B cell (primary cell): ENCODE data around the gene ZNF587. TPM values are rescaled to one million over a fixed set of nuclear protein-coding genes. Genes with fewer than 3 reads are reported as not detected.
"Not testable (repeated sequence)": the region's sequence is repeated elsewhere in the genome, so short reads cannot be mapped to it uniquely, and the experiment has no call there.

Source experiments
- ATAC-seq: fragments of 200-7000 bp; cut with Tn5 transposase; one replicate; pipeline ENCODE4 v1.10.0; 2021; ENCODE audit warnings: low read depth, mild to moderate bottlenecking, moderate number of reproducible peaks, moderate library complexity
- CTCF ChIA-PET: fragments of 350-600 bp; sonication (Branson Sonifier 250); formaldehyde crosslinking; loops from one replicate; lab custom pipeline; 2021; ENCODE audit warnings: antibody characterized with exemption, inconsistent platforms; lab: Charles Lee
- POLR2A ChIA-PET: fragments of 350-600 bp; sonication (Branson Sonifier 250); formaldehyde crosslinking; loops from one replicate; lab custom pipeline; 2021; ENCODE audit warnings: antibody characterized with exemption; lab: Charles Lee
- DNase-seq: peaks from one replicate; pipeline ENCODE4 v3.0.0; 2013
- H2AFZ ChIP-seq: 2 replicates; pipeline ENCODE4 v1.6.1; 2012; ENCODE audit warnings: mild to moderate bottlenecking, low read depth, low read length; ENCODE audit not compliant: insufficient read depth, poor library complexity, severe bottlenecking
- H3K27ac ChIP-seq, 2 donors: 1 replicate in 1 of 2; 2 replicates in 1 of 2; pipeline ENCODE4 v1.5.1; 2012 to 2013; ENCODE audit warnings: low read length in 2 of 2, mild to moderate bottlenecking in 2 of 2, moderate library complexity in 1 of 2
- H3K27me3 ChIP-seq, 4 experiments: fragments of 200-600 bp in 1 of 4; sonication (generic) in 1 of 4; replicated peaks in 1 of 4; 1 replicate in 2 of 4; 2 replicates in 2 of 4; pipeline versions ENCODE4 v1.6.1 to v1.7.0; 2013 to 2016; ENCODE audit warnings: low read length in 3 of 4, mild to moderate bottlenecking in 2 of 4, mixed read lengths in 1 of 4, moderate library complexity in 1 of 4; ENCODE audit not compliant: insufficient read depth in 4 of 4, control insufficient read depth in 3 of 4; ENCODE audit errors: control extremely low read depth in 1 of 4
- H3K36me3 ChIP-seq, 2 experiments: replicated peaks in 1 of 2; 1 replicate in 1 of 2; 2 replicates in 1 of 2; pipeline versions ENCODE4 v1.6.1 to v1.7.1; 2013; ENCODE audit warnings: low read length in 1 of 2; ENCODE audit not compliant: insufficient read depth in 2 of 2, control insufficient read depth in 1 of 2; ENCODE audit errors: control extremely low read depth in 1 of 2, extremely low read depth in 1 of 2
- H3K4me1 ChIP-seq, 2 donors: fragments of 200-600 bp in 1 of 2; sonication (generic) in 1 of 2; 1 replicate in 1 of 2; 2 replicates in 1 of 2; pipeline versions ENCODE4 v1.5.1 to v1.6.1; 2013 to 2017; ENCODE audit warnings: low read length in 2 of 2; ENCODE audit not compliant: control insufficient read depth in 2 of 2, insufficient read depth in 2 of 2
- H3K4me2 ChIP-seq: replicated peaks from 2 replicates; pipeline ENCODE3; 2012; ENCODE audit warnings: mild to moderate bottlenecking, low read depth, low read length; ENCODE audit not compliant: poor library complexity, severe bottlenecking
- H3K4me3 ChIP-seq, 5 experiments: fragments of 200-600 bp in 1 of 5; sonication (generic) in 1 of 5; 1 replicate in 3 of 5; 2 replicates in 2 of 5; pipeline versions ENCODE4 v1.5.1 to v1.7.0; 2011 to 2016; ENCODE audit warnings: low read length in 4 of 5, mild to moderate bottlenecking in 4 of 5, low read depth in 2 of 5, control low read depth in 1 of 5, moderate library complexity in 1 of 5; ENCODE audit not compliant: insufficient read depth in 1 of 5; ENCODE audit errors: control extremely low read depth in 1 of 5, extremely low read depth in 1 of 5
- H3K79me2 ChIP-seq: fragments of 200-600 bp; sonication (generic); one replicate; pipeline ENCODE4 v1.6.0; 2016; ENCODE audit warnings: low read length; ENCODE audit not compliant: control insufficient read depth, insufficient read depth
- H3K9ac ChIP-seq: fragments of 200-600 bp; sonication (generic); 2 replicates; pipeline ENCODE4 v1.6.1; 2017; ENCODE audit warnings: mild to moderate bottlenecking, low read length, moderate library complexity
- H3K9me3 ChIP-seq, 3 donors: one replicate each; pipeline versions ENCODE4 v1.6.1 to v1.7.1; 2013; ENCODE audit warnings: low read length in 2 of 3; ENCODE audit not compliant: control insufficient read depth in 2 of 3, insufficient read depth in 1 of 3; ENCODE audit errors: control extremely low read depth in 1 of 3
- H4K20me1 ChIP-seq: 2 replicates; pipeline ENCODE4 v1.6.0; 2012; ENCODE audit warnings: mild to moderate bottlenecking, low read length; ENCODE audit not compliant: insufficient read depth, control insufficient read depth, poor library complexity, severe bottlenecking
- H3K27ac Mint-ChIP-seq: one replicate; pipeline ENCODE4 v1.8.0; 2021; ENCODE audit warnings: mixed read lengths
- H3K27me3 Mint-ChIP-seq: one replicate; pipeline ENCODE4 v1.8.0; 2021; ENCODE audit warnings: mixed read lengths
- H3K4me1 Mint-ChIP-seq: one replicate; pipeline ENCODE4 v1.8.0; 2021; ENCODE audit warnings: mixed read lengths
- H3K4me3 Mint-ChIP-seq: one replicate; pipeline ENCODE4 v1.8.0; 2021; ENCODE audit warnings: mixed read lengths
- H3K9me3 Mint-ChIP-seq: one replicate; pipeline ENCODE4 v1.8.0; 2022; ENCODE audit warnings: mixed read lengths; ENCODE audit not compliant: insufficient read depth
- EZH2 ChIP-seq: IDR thresholded peaks from 2 replicates; pipeline ENCODE4 v1.6.1; 2012; ENCODE audit warnings: borderline replicate concordance, low read depth, mild to moderate bottlenecking, moderate library complexity, low read length; ENCODE audit not compliant: insufficient read depth, poor library complexity, severe bottlenecking
- WGBS: methylation state at CpG from one replicate; pipeline ENCODE4 v1.1.5; 2013; ENCODE audit warnings: missing lambda C conversion rate; ENCODE audit not compliant: insufficient coverage; 5-methylcytosine and 5-hydroxymethylcytosine counted together
- intact Hi-C: fragments of 100-400 bp; cut with micrococcal nuclease; formaldehyde crosslinking; loops from one replicate; pipeline ENCODE4 v1.10.0; 2022
- polyA plus RNA-seq: library from polyadenylated mRNA; depleted of rRNA; stranded (reverse); fragments of >200 nt; gene quantifications from 2 replicates; pipeline ENCODE4 v1.2.3, GENCODE V29; 2012
- total RNA-seq, 2 donors: library from RNA; stranded (reverse); fragments of 120-200 nt in 1 of 2; gene quantifications; 1 replicate in 1 of 2; 2 replicates in 1 of 2; pipeline versions ENCODE4 v1.2.3 to v1.2.4, GENCODE V29; 2013 to 2022
- TF ChIP-seq, protein P1 (sequence below): fragments of 200-600 bp; IDR thresholded peaks from one replicate; pipeline ENCODE4 v1.8.0; 2022; ENCODE audit warnings: antibody characterized with exemption, mild to moderate bottlenecking

Gene ZNF587
- total and polyA plus RNA-seq, 2 donors (not counting 1 experiment from before 2014, with no cell fraction given), result 16.6 to 72.9 TPM

DNA sequence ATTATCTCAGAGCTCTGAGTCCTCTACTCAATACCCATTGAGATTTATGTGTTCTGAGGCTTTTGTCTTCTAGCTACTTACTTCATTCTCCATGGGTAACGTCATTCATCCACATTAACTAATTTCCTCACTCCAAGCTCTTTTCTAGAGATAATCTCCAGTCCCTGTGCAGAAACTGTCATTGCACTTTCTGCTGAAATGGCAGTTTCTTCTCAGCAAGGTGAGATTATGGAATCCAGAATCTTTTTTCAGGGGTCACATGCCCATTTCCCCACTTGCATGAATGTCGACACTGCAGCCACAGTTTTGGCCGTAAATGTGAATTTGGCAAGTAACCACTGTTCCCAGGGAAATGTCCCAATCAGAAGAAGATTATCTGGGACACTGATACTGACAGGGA is 12.7 kb downstream of the ZNF587 start:
- WGBS, result no CpG with 5 or more reads among the region's 3 CpGs
- POLR2A ChIA-PET, H3K27me3 ChIP-seq, H3K4me1 ChIP-seq, H3K4me1 Mint-ChIP-seq, DNase-seq, H3K27ac Mint-ChIP-seq, H4K20me1 ChIP-seq, H3K4me3 ChIP-seq, CTCF ChIA-PET, H3K27me3 Mint-ChIP-seq, H3K4me3 Mint-ChIP-seq, H3K9ac ChIP-seq, H2AFZ ChIP-seq, intact Hi-C loops, H3K4me2 ChIP-seq, ATAC-seq, H3K9me3 Mint-ChIP-seq, H3K27ac ChIP-seq: not testable (repeated sequence)
- H3K79me2 ChIP-seq, result peaks cover 35% of the 10 kb centered on the region
- H3K36me3 ChIP-seq, result peaks cover 9 to 55% of the 10 kb centered on the region in 2 experiments
- peaks cover 0 to 22% (median 1%) of the 10 kb centered on the region in 3 donors for H3K9me3 ChIP-seq

DNA sequence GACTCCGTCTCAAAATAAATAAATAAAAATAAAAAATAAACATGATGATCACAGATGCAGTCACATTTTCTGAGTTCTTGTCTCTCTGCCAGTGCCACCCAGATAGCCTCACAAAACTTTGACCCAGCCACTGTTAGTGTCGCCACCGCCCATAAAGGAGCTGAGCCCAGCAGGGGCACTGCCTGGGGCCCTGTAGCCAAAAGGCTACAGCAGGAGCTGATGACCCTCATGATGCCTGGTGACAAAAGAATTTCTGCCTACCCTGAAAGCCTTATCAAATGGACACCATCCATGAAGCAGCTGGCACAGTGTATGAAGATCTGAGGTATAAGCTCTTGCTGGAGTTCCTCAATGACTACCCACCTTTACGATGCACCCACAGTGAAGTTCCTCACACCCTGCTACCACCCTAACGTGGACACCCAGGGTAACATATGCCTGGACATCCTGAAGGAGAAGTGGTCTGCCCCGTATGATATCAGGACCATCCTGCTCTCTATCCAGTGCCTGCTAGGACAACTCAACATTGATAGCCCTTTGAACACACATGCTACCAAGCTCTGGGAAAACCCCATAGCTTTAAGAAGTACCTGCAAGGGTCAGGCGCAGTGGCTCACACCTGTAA is 18.3 kb downstream of the ZNF587 start:
- TF ChIP-seq EZH2, result no peak
- TF ChIP-seq, protein P1, sequence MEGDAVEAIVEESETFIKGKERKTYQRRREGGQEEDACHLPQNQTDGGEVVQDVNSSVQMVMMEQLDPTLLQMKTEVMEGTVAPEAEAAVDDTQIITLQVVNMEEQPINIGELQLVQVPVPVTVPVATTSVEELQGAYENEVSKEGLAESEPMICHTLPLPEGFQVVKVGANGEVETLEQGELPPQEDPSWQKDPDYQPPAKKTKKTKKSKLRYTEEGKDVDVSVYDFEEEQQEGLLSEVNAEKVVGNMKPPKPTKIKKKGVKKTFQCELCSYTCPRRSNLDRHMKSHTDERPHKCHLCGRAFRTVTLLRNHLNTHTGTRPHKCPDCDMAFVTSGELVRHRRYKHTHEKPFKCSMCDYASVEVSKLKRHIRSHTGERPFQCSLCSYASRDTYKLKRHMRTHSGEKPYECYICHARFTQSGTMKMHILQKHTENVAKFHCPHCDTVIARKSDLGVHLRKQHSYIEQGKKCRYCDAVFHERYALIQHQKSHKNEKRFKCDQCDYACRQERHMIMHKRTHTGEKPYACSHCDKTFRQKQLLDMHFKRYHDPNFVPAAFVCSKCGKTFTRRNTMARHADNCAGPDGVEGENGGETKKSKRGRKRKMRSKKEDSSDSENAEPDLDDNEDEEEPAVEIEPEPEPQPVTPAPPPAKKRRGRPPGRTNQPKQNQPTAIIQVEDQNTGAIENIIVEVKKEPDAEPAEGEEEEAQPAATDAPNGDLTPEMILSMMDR, result no peak
- H3K9me3 Mint-ChIP-seq, result peaks cover 3% of the 10 kb centered on the region
- H3K4me3 Mint-ChIP-seq, result no peak overlapping the region
- no peak overlapping the region for H3K27ac ChIP-seq
- H3K4me1 ChIP-seq, result no peaks in the 10 kb centered on the region
- peaks cover 6 to 41% of the 10 kb centered on the region in 2 experiments for H3K36me3 ChIP-seq
- no peak overlapping the region for H3K27ac Mint-ChIP-seq
- H3K9me3 ChIP-seq, result peaks cover 8 to 47% (median 19%) of the 10 kb centered on the region in 3 donors
- H3K79me2 ChIP-seq, result peaks cover 24% of the 10 kb centered on the region
- H4K20me1 ChIP-seq, result no peaks in the 10 kb centered on the region
- H3K27me3 ChIP-seq, result no peaks in the 10 kb centered on the region
- no peak overlapping the region for H3K4me2 ChIP-seq
- H3K4me3 ChIP-seq, result no peak overlapping the region
- H3K4me1 Mint-ChIP-seq, result peaks cover 2% of the 10 kb centered on the region
- DNase-seq (no peak), ATAC-seq (no peak)
- H3K27me3 Mint-ChIP-seq, result no peaks in the 10 kb centered on the region
- CTCF ChIA-PET, result no interaction called here
- WGBS, result 100% methylated on average over 2 of the region's 7 CpGs
- H3K9ac ChIP-seq, result no peak overlapping the region
- intact Hi-C loops, result no loop called here
- H2AFZ ChIP-seq, result no peak overlapping the region
- POLR2A ChIA-PET, result no interaction called here

DNA sequence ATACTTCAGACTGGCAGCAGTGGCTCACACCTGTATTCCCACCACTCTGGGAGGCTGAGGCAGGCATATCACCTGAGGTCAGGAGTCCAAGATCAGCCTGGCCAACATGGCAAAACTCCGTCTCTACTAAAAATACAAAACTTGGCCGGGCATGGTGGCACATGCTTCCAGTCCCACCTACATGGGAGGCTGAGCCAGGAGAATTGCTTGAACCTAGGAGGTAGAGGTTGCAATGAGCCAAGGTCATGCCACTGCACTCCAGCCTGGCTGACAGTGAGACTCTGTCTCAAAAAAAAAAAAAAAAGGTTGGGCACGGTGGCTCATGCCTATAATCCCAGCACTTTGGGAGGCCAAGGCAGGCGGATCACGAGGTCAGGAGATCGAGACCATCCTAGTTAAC is 20.0 kb downstream of the ZNF587 start:
- H3K27me3 ChIP-seq, ATAC-seq, DNase-seq, H3K9ac ChIP-seq, H3K9me3 Mint-ChIP-seq, H4K20me1 ChIP-seq, H3K4me1 Mint-ChIP-seq, H3K4me3 Mint-ChIP-seq, CTCF ChIA-PET, H3K4me1 ChIP-seq, H3K27ac Mint-ChIP-seq, H3K4me2 ChIP-seq, H3K27me3 Mint-ChIP-seq, H2AFZ ChIP-seq, H3K27ac ChIP-seq, H3K4me3 ChIP-seq, POLR2A ChIA-PET, intact Hi-C loops: not testable (repeated sequence)
- H3K9me3 ChIP-seq, result peaks cover 13 to 57% (median 32%) of the 10 kb centered on the region in 3 donors
- H3K79me2 ChIP-seq, result peaks cover 18% of the 10 kb centered on the region
- peaks cover 13 to 44% of the 10 kb centered on the region in 2 experiments for H3K36me3 ChIP-seq
- WGBS, result 100% methylated on average over 2 of the region's 6 CpGs
